Stimulated activated CD4-positive, alpha-beta T cell treated with anti-CD3 and anti-CD28 coated beads, Interleukin-15, amount 100 ng/mL, for 1 hour (primary cell): ENCODE measurements around the gene DIP2C.
"Not testable (repeated sequence)": the region's sequence is repeated elsewhere in the genome, so short reads cannot be mapped to it uniquely, and the experiment has no call there.

Source experiments
- DNase-seq, 2 donors: peaks; one replicate each; pipeline ENCODE4 v3.0.0-alpha.2; 2020; ENCODE audit warnings: low read depth in 1 of 2, low spot score in 1 of 2

The DIP2C gene

GRCh38 chr10:459743-460142, 229.7 kb downstream of the DIP2C start:
- DNase-seq = no peak

GRCh38 chr10:458421-458851, 231.0 kb downstream of the DIP2C start:
- no peak for DNase-seq

- no peak for DNase-seq
Measured at GRCh38 chr10:456486-456885, 233.0 kb downstream of the DIP2C start.

- no peak for DNase-seq
Measured at GRCh38 chr10:454860-455259, 234.6 kb downstream of the DIP2C start.

- DNase-seq = no peak
Measured at GRCh38 chr10:453647-454046, 235.8 kb downstream of the DIP2C start.

- DNase-seq = no peak
Measured at GRCh38 chr10:452512-453426, 236.7 kb downstream of the DIP2C start.

- no peak for DNase-seq
Measured at GRCh38 chr10:451856-452255, 237.6 kb downstream of the DIP2C start.

- DNase-seq = peak; percentile 8 to 40
Measured at GRCh38 chr10:451021-451471, 238.4 kb downstream of the DIP2C start.

GRCh38 chr10:450463-450862, 239.0 kb downstream of the DIP2C start:
- DNase-seq = no peak

GRCh38 chr10:449331-449730, 240.1 kb downstream of the DIP2C start:
- DNase-seq = not testable (repeated sequence)

- no peak for DNase-seq
Measured at GRCh38 chr10:443459-443858, 246.0 kb downstream of the DIP2C start.

GRCh38 chr10:442209-442608, 247.3 kb downstream of the DIP2C start:
- no peak for DNase-seq

- DNase-seq = no peak
Measured at GRCh38 chr10:441659-442058, 247.8 kb downstream of the DIP2C start.

GRCh38 chr10:440127-440526, 249.3 kb downstream of the DIP2C start:
- DNase-seq = no peak

GRCh38 chr10:437698-438490, 251.6 kb downstream of the DIP2C start:
- no peak for DNase-seq

GRCh38 chr10:436911-437665, 252.4 kb downstream of the DIP2C start:
- DNase-seq = no peak

- no peak for DNase-seq
Measured at GRCh38 chr10:436013-436697, 253.3 kb downstream of the DIP2C start.

GRCh38 chr10:435397-435796, 254.1 kb downstream of the DIP2C start:
- DNase-seq = no peak

- no peak for DNase-seq
Measured at GRCh38 chr10:429696-430095, 259.8 kb downstream of the DIP2C start.

- DNase-seq = no peak
Measured at GRCh38 chr10:427761-428519, 261.5 kb downstream of the DIP2C start.
